ENCODE measurements around the gene PDCD1. TPM values are rescaled to one million over a fixed set of nuclear protein-coding genes. Genes with fewer than 3 reads are reported as not detected.
"Not testable (repeated sequence)": the region's sequence is repeated elsewhere in the genome, so short reads cannot be mapped to it uniquely, and the experiment has no call there.

The PDCD1 gene
- not detected in 2 replicates for total RNA-seq (2014; rRNA removed; shearing (Covaris generic))

- no peak for DNase-seq (ENCODE audit: low spot score)
These were observed at the start of gene PDCD1 for GRCh38 chr2:241858206-241859016. Gene PDCD1, minus strand, starts transcription at chr2:241858894. Its CDS starts 56 bp downstream, at chr2:241858838.

- DNase-seq (ENCODE audit: low spot score), result not testable (repeated sequence)
These were observed 49.1 kb upstream of the PDCD1 start for GRCh38 chr2:241907831-241908230.

- DNase-seq (ENCODE audit: low spot score), result no peak
These were observed 48.3 kb upstream of the PDCD1 start for GRCh38 chr2:241906826-241907570.

- DNase-seq (ENCODE audit: low spot score), result not testable (repeated sequence)
These were observed 47.7 kb upstream of the PDCD1 start for GRCh38 chr2:241906378-241906770.

GRCh38 chr2:241905716-241906377, 47.2 kb upstream of the PDCD1 start:
- DNase-seq (ENCODE audit: low spot score), result no peak

- no peak for DNase-seq (ENCODE audit: low spot score)
These were observed 46.4 kb upstream of the PDCD1 start for GRCh38 chr2:241904791-241905710.

- DNase-seq (ENCODE audit: low spot score), result no peak
These were observed 45.5 kb upstream of the PDCD1 start for GRCh38 chr2:241904011-241904718.

- no peak for DNase-seq (ENCODE audit: low spot score)
These were observed 44.7 kb upstream of the PDCD1 start for GRCh38 chr2:241903121-241904010.

GRCh38 chr2:241902357-241902991, 43.8 kb upstream of the PDCD1 start:
- DNase-seq (ENCODE audit: low spot score), result no peak

- DNase-seq (ENCODE audit: low spot score), result no peak
These were observed 43.0 kb upstream of the PDCD1 start for GRCh38 chr2:241901500-241902351.

- no peak for DNase-seq (ENCODE audit: low spot score)
These were observed 42.3 kb upstream of the PDCD1 start for GRCh38 chr2:241901018-241901380.

GRCh38 chr2:241900251-241901017, 41.7 kb upstream of the PDCD1 start:
- DNase-seq (ENCODE audit: low spot score), result no peak

GRCh38 chr2:241898463-241899270, 40.0 kb upstream of the PDCD1 start:
- no peak for DNase-seq (ENCODE audit: low spot score)

- DNase-seq (ENCODE audit: low spot score), result no peak
These were observed 38.7 kb upstream of the PDCD1 start for GRCh38 chr2:241897231-241897916.

- no peak for DNase-seq (ENCODE audit: low spot score)
These were observed 38.1 kb upstream of the PDCD1 start for GRCh38 chr2:241896746-241897201.

Measured in HT-29 (cell line).